DND-41 (cell line): ENCODE results near the gene TBC1D22A.

Experiments
- EZH2 ChIP-seq: IDR thresholded peaks from 3 replicates; pipeline ENCODE4 v1.6.1; 2012; ENCODE audit warnings: borderline replicate concordance, low read depth, mild to moderate bottlenecking, moderate library complexity, low read length, inconsistent platforms; ENCODE audit not compliant: severe bottlenecking
- TF ChIP-seq, protein P1 (sequence below): IDR thresholded peaks from 2 replicates; pipeline ENCODE4 v1.5.1; 2012; ENCODE audit warnings: borderline replicate concordance, low read length, moderate library complexity, mild to moderate bottlenecking; ENCODE audit not compliant: poor library complexity, severe bottlenecking; ENCODE audit errors: extremely low read depth

DNA sequence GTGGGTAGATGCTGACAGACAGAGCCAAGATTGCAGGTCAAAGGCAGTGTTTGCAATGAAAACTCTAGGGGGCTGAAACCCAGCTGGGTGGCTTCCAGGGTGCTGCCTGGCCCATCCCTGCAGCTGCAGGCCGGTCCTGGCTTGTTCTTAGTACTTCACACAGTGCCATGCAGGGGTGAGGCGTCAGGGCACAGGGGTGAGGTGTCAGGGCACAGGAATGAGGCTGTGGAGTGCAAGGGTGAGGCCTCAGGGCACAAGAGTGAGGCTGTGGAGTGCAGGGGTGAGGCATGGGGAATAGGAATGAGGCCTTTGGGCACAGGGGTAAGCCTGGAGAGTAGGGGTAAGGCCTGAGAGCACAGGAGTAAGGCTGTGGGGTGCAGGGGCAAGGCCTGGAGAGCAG, 337.6 kb downstream of the TBC1D22A start:
- TF ChIP-seq, protein P1, sequence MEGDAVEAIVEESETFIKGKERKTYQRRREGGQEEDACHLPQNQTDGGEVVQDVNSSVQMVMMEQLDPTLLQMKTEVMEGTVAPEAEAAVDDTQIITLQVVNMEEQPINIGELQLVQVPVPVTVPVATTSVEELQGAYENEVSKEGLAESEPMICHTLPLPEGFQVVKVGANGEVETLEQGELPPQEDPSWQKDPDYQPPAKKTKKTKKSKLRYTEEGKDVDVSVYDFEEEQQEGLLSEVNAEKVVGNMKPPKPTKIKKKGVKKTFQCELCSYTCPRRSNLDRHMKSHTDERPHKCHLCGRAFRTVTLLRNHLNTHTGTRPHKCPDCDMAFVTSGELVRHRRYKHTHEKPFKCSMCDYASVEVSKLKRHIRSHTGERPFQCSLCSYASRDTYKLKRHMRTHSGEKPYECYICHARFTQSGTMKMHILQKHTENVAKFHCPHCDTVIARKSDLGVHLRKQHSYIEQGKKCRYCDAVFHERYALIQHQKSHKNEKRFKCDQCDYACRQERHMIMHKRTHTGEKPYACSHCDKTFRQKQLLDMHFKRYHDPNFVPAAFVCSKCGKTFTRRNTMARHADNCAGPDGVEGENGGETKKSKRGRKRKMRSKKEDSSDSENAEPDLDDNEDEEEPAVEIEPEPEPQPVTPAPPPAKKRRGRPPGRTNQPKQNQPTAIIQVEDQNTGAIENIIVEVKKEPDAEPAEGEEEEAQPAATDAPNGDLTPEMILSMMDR: no peak
- no peak for TF ChIP-seq EZH2
